Urinary bladder (tissue), 4 donors: ENCODE data around the gene LMAN1L. TPM values are rescaled to one million over a fixed set of nuclear protein-coding genes. Genes with fewer than 3 reads are reported as not detected.

Source experiments
- DNase-seq: peaks from one replicate; pipeline ENCODE4 v3.0.0-alpha.2; 2015; ENCODE audit errors: extremely low spot score
- H3K27ac ChIP-seq: one replicate; pipeline ENCODE4 v1.5.1; 2013; ENCODE audit warnings: low read depth, mild to moderate bottlenecking, moderate library complexity
- H3K36me3 ChIP-seq: one replicate; pipeline ENCODE4 v1.6.1; 2013; ENCODE audit warnings: mild to moderate bottlenecking, moderate library complexity; ENCODE audit not compliant: insufficient read depth
- H3K4me1 ChIP-seq: one replicate; pipeline ENCODE4 v1.6.1; 2013; ENCODE audit warnings: mild to moderate bottlenecking, moderate library complexity; ENCODE audit not compliant: insufficient read depth
- H3K4me3 ChIP-seq: one replicate; pipeline ENCODE4 v1.5.1; 2013; ENCODE audit warnings: low read depth, low read length
- WGBS: extraction: QIAGEN DNeasy Blood & Tissue Kit; methylation state at CpG from one replicate; pipeline ENCODE4 v1.1.7; 2013; 5-methylcytosine and 5-hydroxymethylcytosine counted together
- polyA plus RNA-seq: library from polyadenylated mRNA; stranded (reverse); fragments of 200-250 nt; gene quantifications from one replicate; pipeline ENCODE4 v1.2.3, GENCODE V29; 2013
- total RNA-seq: library from RNA; depleted of rRNA; stranded (reverse); fragments of >200 nt; gene quantifications from one replicate; pipeline ENCODE4 v1.2.3, GENCODE V29; 2014
- donor health status: healthy with polysubstance abuse.
- donor health status: healthy.

The LMAN1L gene
- total and polyA plus RNA-seq, 2 donors, result 0.33 to 0.85 TPM

- WGBS, result 89% methylated on average over 7 of the region's 9 CpGs
Observed at GRCh38 chr15:74794248-74794969, 18.2 kb upstream of the LMAN1L start.

GRCh38 chr15:74794970-74795349 is 17.7 kb upstream of the LMAN1L start:
- no peak for DNase-seq
- WGBS, result 91% methylated on average over 9 of the region's 9 CpGs
- Histone ChIP-seq H3K36me3 (no peaks in the 10 kb centered on the region), H3K27ac (no peak overlapping the region), H3K4me3 (no peak overlapping the region), H3K4me1 (no peaks in the 10 kb centered on the region)

More at GRCh38 chr15:74794248-74794969, 18.2 kb upstream of the LMAN1L start:
- DNase-seq, result no peak
- no peak overlapping the region for H3K4me3 ChIP-seq
- no peaks in the 10 kb centered on the region for H3K4me1 ChIP-seq
- no peaks in the 10 kb centered on the region for H3K36me3 ChIP-seq
- no peak overlapping the region for H3K27ac ChIP-seq

GRCh38 chr15:74795966-74796625 is 16.5 kb upstream of the LMAN1L start:
- Histone ChIP-seq H3K27ac (no peak overlapping the region), H3K4me3 (no peak overlapping the region), H3K36me3 (no peaks in the 10 kb centered on the region), H3K4me1 (no peaks in the 10 kb centered on the region)
- DNase-seq, result no peak
- WGBS, result 93% methylated on average over 14 of the region's 14 CpGs

GRCh38 chr15:74798388-74799254 is 14.0 kb upstream of the LMAN1L start:
- Histone ChIP-seq H3K4me1 (no peaks in the 10 kb centered on the region), H3K27ac (no peak overlapping the region), H3K36me3 (peaks cover 6% of the 10 kb centered on the region), H3K4me3 (no peak overlapping the region)
- DNase-seq, result no peak
- WGBS, result 85% methylated on average over 25 of the region's 25 CpGs

GRCh38 chr15:74799255-74799855 is 13.3 kb upstream of the LMAN1L start:
- 85% methylated on average over 16 of the region's 16 CpGs for WGBS
- Histone ChIP-seq H3K4me1 (no peaks in the 10 kb centered on the region), H3K27ac (no peak overlapping the region), H3K36me3 (peaks cover 8% of the 10 kb centered on the region), H3K4me3 (no peak overlapping the region)
- DNase-seq, result no peak

- Histone ChIP-seq H3K4me1 (no peaks in the 10 kb centered on the region), H3K27ac (peak overlapping the region; percentile 32), H3K4me3 (no peak overlapping the region), H3K36me3 (peaks cover 8% of the 10 kb centered on the region)
- DNase-seq, result no peak
- 51% methylated on average over 18 of the region's 18 CpGs for WGBS
Observed at GRCh38 chr15:74799856-74800558, 12.6 kb upstream of the LMAN1L start.

GRCh38 chr15:74800559-74801094 is 12.0 kb upstream of the LMAN1L start:
- WGBS, result 85% methylated on average over 20 of the region's 20 CpGs
- Histone ChIP-seq H3K4me3 (no peak overlapping the region), H3K4me1 (no peaks in the 10 kb centered on the region), H3K36me3 (peaks cover 8% of the 10 kb centered on the region), H3K27ac (no peak overlapping the region)
- DNase-seq, result no peak

- 85% methylated on average over 18 of the region's 18 CpGs for WGBS
- H3K4me3 ChIP-seq, result no peak overlapping the region
- H3K27ac ChIP-seq, result no peak overlapping the region
- no peaks in the 10 kb centered on the region for H3K4me1 ChIP-seq
- DNase-seq, result no peak
- H3K36me3 ChIP-seq, result peaks cover 8% of the 10 kb centered on the region
Observed at GRCh38 chr15:74801311-74801997, 11.2 kb upstream of the LMAN1L start.

- WGBS, result 91% methylated on average over 20 of the region's 20 CpGs
- Histone ChIP-seq H3K4me3 (no peak overlapping the region), H3K27ac (no peak overlapping the region), H3K4me1 (no peaks in the 10 kb centered on the region), H3K36me3 (peaks cover 8% of the 10 kb centered on the region)
- no peak for DNase-seq
Observed at GRCh38 chr15:74802290-74802689, 10.3 kb upstream of the LMAN1L start.

- Histone ChIP-seq H3K27ac (no peak overlapping the region), H3K4me1 (no peaks in the 10 kb centered on the region), H3K36me3 (peaks cover 8% of the 10 kb centered on the region), H3K4me3 (no peak overlapping the region)
- 89% methylated on average over 31 of the region's 31 CpGs for WGBS
- no peak for DNase-seq
Observed at GRCh38 chr15:74802862-74803447, 9.7 kb upstream of the LMAN1L start.

GRCh38 chr15:74804935-74805334 is 7.7 kb upstream of the LMAN1L start:
- H3K4me3 ChIP-seq, result no peak overlapping the region
- 53% methylated on average over 6 of the region's 6 CpGs for WGBS
- DNase-seq, result no peak
- H3K27ac ChIP-seq, result no peak overlapping the region
- no peaks in the 10 kb centered on the region for H3K4me1 ChIP-seq
- H3K36me3 ChIP-seq, result peaks cover 8% of the 10 kb centered on the region

GRCh38 chr15:74807282-74807681 is 5.4 kb upstream of the LMAN1L start:
- 35% methylated on average over 5 of the region's 5 CpGs for WGBS
- no peak overlapping the region for H3K4me3 ChIP-seq
- DNase-seq, result no peak
- no peak overlapping the region for H3K27ac ChIP-seq
- H3K36me3 ChIP-seq, result peaks cover 8% of the 10 kb centered on the region
- H3K4me1 ChIP-seq, result no peaks in the 10 kb centered on the region
